Testis (tissue), 3 donors: ENCODE data around the gene ASCC2. TPM values are rescaled to one million over a fixed set of nuclear protein-coding genes. Genes with fewer than 3 reads are reported as not detected.

ENCODE experiments used
- DNase-seq: peaks from one replicate; pipeline ENCODE4 v3.0.0-alpha.2; 2019
- H3K27ac ChIP-seq, 2 donors: fragments of 200-600 bp; sonication (generic); one replicate each; pipeline ENCODE4 v1.5.1; 2019
- H3K27me3 ChIP-seq: fragments of 200-600 bp; sonication (generic); one replicate; pipeline ENCODE4 v1.5.1; 2019
- H3K36me3 ChIP-seq: fragments of 200-600 bp; sonication (generic); one replicate; pipeline ENCODE4 v1.5.1; 2017; ENCODE audit warnings: low read depth; ENCODE audit errors: missing control alignments
- H3K4me1 ChIP-seq: fragments of 200-600 bp; sonication (generic); one replicate; pipeline ENCODE4 v1.5.1; 2019
- H3K4me3 ChIP-seq, 2 donors: fragments of 200-600 bp; sonication (generic); one replicate each; pipeline ENCODE4 v1.5.1; 2017 to 2019
- H3K9me3 ChIP-seq: fragments of 200-600 bp; sonication (generic); one replicate; pipeline ENCODE4 v1.5.1; 2017
- CTCF ChIP-seq, 3 experiments: fragments of 450-650 bp in 2 of 3; fragments of 200-600 bp in 1 of 3; sonication (generic) in 1 of 3; IDR thresholded peaks; one replicate each; pipeline ENCODE4 v1.5.1; 2016 to 2019; ENCODE audit warnings: antibody characterized with exemption in 3 of 3, mild to moderate bottlenecking in 2 of 3, moderate library complexity in 1 of 3
- POLR2A ChIP-seq: fragments of 450-650 bp; IDR thresholded peaks from one replicate; pipeline ENCODE4 v1.6.1; 2017; ENCODE audit warnings: antibody characterized with exemption, mild to moderate bottlenecking, moderate library complexity
- WGBS, 2 donors: methylation state at CpG; one replicate each; pipeline ENCODE4 v1.1.5; 2018; 5-methylcytosine and 5-hydroxymethylcytosine counted together
- intact Hi-C: fragments of 100-400 bp; cut with DNase I; formaldehyde crosslinking; loops from one replicate; pipeline ENCODE4 v1.15.1; 2023; ENCODE audit warnings: low total_unique reads
- polyA plus RNA-seq: library from polyadenylated mRNA; stranded (reverse); fragments of 350-450 nt; fragmentation: Illumina TruSeq; extraction: RNeasy Lipid Tissue Mini Kit (QIAGEN cat#74804); gene quantifications from one replicate; pipeline ENCODE4 v1.2.3, GENCODE V29; 2014; ENCODE audit warnings: low read depth, low replicate concordance; ENCODE audit not compliant: insufficient read depth
- total RNA-seq, 2 donors: library from RNA; depleted of rRNA; stranded (reverse); fragments of >200 nt; gene quantifications; one replicate each; pipeline ENCODE4 v1.2.3, GENCODE V29; 2016

Gene ASCC2
- total and polyA plus RNA-seq, 3 donors from 2014 or later: 91.5 to 108 (median 93.8) TPM

GRCh38 chr22:29825578-29825977 lies 12.5 kb downstream of the ASCC2 start:
- Histone ChIP-seq H3K9me3 (no peaks in the 10 kb centered on the region), H3K4me1 (peaks cover 2% of the 10 kb centered on the region), H3K36me3 (no peaks in the 10 kb centered on the region), H3K27ac (no peak overlapping the region), H3K4me3 (no peak overlapping the region), H3K27me3 (no peaks in the 10 kb centered on the region)
- DNase-seq: no peak
- intact Hi-C loops: no loop called here
- WGBS, 2 donors: 86 to 89% methylated on average over 17 of the region's 17 CpGs
- TF ChIP-seq CTCF (IDR thresholded peaks at IDR 0.05) (no peak), POLR2A (no peak)

- H3K36me3 ChIP-seq: no peaks in the 10 kb centered on the region
- H3K27me3 ChIP-seq: no peaks in the 10 kb centered on the region
- no peaks in the 10 kb centered on the region for H3K9me3 ChIP-seq
- H3K4me3 ChIP-seq: no peak overlapping the region
- intact Hi-C loops: no loop called here
- WGBS, 2 donors: 89 to 93% methylated on average over 11 of the region's 11 CpGs
- no peaks in the 10 kb centered on the region for H3K4me1 ChIP-seq
- no peak for TF ChIP-seq CTCF (IDR thresholded peaks at IDR 0.05)
- no peak for TF ChIP-seq POLR2A
- no peak for DNase-seq
- H3K27ac ChIP-seq: no peak overlapping the region
Observed at GRCh38 chr22:29824677-29825076, 13.4 kb downstream of the ASCC2 start.

GRCh38 chr22:29821291-29822016 lies 16.6 kb downstream of the ASCC2 start:
- H3K36me3 ChIP-seq: no peaks in the 10 kb centered on the region
- intact Hi-C loops: no loop called here

GRCh38 chr22:29820961-29821290 lies 17.1 kb downstream of the ASCC2 start:
- H3K4me3 ChIP-seq: no peak overlapping the region
- H3K27ac ChIP-seq: no peak overlapping the region
- intact Hi-C loops: no loop called here
- H3K36me3 ChIP-seq: no peaks in the 10 kb centered on the region
- H3K27me3 ChIP-seq: no peaks in the 10 kb centered on the region
- no peak for DNase-seq
- H3K4me1 ChIP-seq: peaks cover 6% of the 10 kb centered on the region
- no peak for TF ChIP-seq POLR2A
- no peak for TF ChIP-seq CTCF (IDR thresholded peaks at IDR 0.05)
- no peaks in the 10 kb centered on the region for H3K9me3 ChIP-seq
- WGBS, 2 donors: 83 to 86% methylated on average over 7 of the region's 7 CpGs

More at GRCh38 chr22:29821291-29822016, 16.6 kb downstream of the ASCC2 start:
- Histone ChIP-seq H3K27ac (no peak overlapping the region), H3K9me3 (no peaks in the 10 kb centered on the region), H3K4me1 (peaks cover 3% of the 10 kb centered on the region), H3K27me3 (no peaks in the 10 kb centered on the region), H3K4me3 (no peak overlapping the region)
- TF ChIP-seq CTCF (IDR thresholded peaks at IDR 0.05): no peak
- no peak for TF ChIP-seq POLR2A
- 53 to 74% methylated on average over 7 of the region's 7 CpGs for whole genome bisulfite sequencing, 2 donors
- peak; percentile 46 for DNase-seq

GRCh38 chr22:29819501-29819900 lies 18.6 kb downstream of the ASCC2 start:
- Histone ChIP-seq H3K9me3 (no peaks in the 10 kb centered on the region), H3K36me3 (no peaks in the 10 kb centered on the region), H3K27me3 (no peaks in the 10 kb centered on the region), H3K4me3 (no peak overlapping the region), H3K27ac (no peak overlapping the region), H3K4me1 (peaks cover 6% of the 10 kb centered on the region)
- intact Hi-C loops: no loop called here
- no peak for DNase-seq
- 91 to 96% methylated on average over 2 of the region's 2 CpGs for WGBS, 2 donors
- TF ChIP-seq POLR2A (no peak), CTCF (IDR thresholded peaks at IDR 0.05) (no peak)
